GM19455 (cell line): ENCODE results near the gene DTX3.
"Not testable (repeated sequence)": the region's sequence is repeated elsewhere in the genome, so short reads cannot be mapped to it uniquely, and the experiment has no call there.

Experiments
- ATAC-seq: cut with Tn5 transposase; IDR thresholded peaks from one replicate; pipeline ENCODE4 v1.9.1; 2021; ENCODE audit not compliant: unreplicated experiment

Gene DTX3

DNA sequence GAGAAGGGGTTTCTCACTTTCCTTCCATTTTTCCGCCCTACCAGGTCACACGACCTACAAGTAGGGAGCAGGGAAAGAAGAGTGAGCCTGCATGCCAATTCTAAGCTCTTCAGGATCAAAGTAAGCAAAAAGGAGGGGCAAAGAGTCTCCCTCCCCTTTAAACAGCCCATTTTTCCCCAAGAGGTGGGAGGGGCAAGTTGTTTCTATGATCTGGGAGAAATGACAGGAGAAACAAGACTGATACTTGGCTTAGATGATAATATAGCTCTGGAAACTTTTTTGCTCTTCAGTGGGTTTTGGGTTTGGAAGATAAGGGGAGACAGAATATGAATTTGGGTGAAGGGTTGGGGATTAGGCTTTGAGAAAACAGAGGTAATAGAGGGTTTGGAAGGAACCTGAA is 1.8 kb downstream of the DTX3 start:
- ATAC-seq: no peak

DNA sequence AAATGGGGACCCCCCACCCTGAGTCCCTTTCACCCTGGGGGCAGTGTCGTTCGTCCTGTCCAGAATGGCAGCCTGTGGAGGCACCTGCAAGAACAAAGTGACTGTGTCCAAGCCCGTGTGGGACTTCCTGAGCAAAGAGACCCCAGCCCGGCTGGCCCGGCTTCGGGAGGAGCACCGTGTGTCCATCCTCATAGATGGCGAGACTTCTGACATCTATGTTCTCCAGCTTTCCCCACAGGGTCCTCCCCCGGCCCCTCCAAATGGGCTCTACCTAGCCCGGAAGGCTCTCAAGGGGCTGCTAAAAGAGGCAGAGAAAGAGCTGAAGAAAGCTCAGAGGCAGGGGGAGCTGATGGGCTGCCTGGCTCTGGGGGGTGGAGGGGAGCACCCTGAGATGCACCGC is 2.2 kb downstream of the DTX3 start:
- no peak for ATAC-seq

DNA sequence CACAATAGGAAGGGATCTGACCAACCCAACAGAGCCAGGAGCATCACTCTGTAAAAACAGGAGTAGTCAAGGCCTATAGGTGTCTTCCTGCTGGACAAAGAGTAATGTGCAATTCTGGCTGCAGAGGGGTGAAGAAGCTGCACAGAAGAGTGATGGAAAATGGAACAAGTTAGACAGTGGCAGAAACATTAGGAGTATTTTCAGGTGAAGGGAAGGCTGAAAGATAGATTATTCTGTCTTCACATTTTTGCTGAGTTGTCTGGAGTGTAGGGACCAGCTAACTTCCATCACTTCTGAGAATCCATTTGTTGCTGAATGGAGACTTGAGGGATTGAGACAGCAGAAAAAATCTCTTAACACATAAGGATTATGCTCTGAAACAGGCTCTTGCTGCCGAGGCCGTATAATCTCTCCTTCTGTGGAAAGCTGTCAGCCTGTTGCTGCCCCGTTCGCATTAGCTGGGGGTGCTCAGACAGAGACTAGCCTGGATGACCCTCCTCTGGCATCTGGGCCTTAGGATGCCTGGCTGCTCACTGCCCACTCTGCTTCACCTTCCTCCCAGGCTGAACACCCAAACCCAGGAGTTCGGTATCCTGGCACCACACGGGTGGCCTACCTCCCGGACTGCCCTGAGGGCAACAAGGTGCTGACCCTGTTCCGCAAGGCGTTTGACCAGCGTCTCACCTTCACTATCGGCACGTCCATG is 3.5 kb downstream of the DTX3 start:
- no peak for ATAC-seq

DNA sequence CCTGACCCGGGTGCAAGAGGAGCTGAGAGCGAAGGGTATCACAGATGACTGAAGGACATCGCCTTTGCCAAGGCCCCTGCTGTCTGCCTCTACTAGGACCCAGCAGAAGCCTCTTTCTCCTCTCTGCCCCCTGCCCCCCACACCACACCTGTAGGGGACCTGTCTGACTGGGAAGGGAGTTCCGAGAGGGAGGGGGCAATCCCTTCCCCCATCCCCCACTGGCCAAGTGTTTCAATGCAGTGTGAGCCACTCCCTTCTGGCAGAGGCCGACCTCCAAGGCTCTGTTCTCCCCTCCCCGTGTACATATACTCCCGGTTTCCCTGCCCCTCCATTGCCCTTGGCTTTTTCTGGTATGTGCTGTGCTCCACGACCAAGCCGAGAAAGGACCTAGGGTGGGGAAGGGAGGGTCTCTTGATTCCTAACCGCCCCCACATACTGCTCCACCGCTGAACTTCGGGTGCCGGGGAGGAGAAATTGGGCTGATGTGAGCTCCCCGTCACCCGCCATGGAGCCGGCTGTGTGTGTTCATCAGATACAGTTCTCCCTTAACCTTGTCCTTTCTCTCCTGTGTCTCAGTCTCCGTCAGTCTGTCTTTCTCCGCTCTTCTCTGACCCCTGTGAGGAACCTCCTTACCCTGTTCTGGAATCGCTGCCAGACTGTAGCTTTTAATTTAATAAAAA is 4.6 kb downstream of the DTX3 start:
- ATAC-seq: no peak

DNA sequence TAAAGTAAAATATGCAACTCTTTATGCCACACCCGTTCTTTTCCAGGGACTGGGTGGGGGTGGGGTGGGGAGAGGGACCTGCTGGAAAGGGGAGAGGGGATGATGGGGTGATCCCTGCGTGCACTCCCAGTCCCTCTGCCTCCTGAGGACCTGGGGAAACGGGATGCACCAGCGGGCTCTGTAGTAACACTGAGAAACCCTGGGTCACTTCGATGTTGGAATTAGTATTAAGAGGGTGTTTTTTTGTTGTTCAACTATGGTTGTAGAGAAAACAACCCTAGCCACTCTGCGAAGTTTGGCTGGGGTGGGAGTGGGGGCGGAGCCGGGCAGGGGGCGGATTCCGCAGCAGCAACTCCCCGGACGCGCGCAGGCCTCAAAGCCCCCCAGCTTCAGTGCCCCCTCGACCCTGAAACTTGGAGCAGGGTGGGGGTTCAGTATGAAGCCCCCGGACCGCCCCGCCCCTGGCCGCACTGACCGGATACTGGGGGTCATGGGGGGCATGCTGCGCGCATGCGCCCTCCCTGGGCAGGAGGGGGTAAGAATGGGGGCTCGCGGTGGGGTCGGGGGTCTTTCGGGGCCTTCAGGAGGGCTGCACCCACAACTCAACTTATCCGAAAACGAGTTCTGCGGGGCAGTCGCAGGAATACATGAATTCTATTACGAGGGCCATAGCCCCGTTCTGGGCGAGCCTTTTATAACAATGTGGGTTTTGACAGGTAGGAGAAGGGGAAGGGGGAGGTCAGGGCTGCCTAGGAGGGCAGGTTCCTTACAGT is 5.3 kb downstream of the DTX3 start:
- no peak for ATAC-seq

DNA sequence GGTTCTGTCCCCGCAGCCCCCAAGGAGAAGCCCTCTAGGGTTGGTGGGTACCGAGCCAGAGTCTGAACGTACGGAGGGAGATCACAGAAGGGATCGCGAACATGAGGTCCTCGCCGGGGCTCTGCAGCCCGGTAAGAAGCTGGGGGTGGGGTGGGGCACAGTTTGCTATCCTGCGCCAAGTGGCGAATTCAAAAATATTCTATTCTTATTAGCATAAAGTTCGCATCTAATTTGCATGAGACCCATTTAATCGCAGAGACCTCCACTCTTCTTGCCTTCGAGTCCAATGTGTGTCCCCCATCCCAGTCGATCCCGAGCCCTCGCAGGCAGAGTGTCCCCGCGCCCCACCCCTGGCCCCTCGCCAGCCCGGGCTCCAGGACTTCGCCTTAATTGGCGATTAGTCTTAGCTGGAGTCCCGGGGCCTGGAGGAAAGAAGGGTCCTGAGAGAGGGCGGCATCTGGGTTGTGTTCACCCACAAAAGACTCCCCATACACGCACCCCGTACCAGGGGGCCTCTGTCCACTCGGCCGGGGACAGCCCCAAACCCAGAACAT is 6.0 kb downstream of the DTX3 start:
- no peak for ATAC-seq

DNA sequence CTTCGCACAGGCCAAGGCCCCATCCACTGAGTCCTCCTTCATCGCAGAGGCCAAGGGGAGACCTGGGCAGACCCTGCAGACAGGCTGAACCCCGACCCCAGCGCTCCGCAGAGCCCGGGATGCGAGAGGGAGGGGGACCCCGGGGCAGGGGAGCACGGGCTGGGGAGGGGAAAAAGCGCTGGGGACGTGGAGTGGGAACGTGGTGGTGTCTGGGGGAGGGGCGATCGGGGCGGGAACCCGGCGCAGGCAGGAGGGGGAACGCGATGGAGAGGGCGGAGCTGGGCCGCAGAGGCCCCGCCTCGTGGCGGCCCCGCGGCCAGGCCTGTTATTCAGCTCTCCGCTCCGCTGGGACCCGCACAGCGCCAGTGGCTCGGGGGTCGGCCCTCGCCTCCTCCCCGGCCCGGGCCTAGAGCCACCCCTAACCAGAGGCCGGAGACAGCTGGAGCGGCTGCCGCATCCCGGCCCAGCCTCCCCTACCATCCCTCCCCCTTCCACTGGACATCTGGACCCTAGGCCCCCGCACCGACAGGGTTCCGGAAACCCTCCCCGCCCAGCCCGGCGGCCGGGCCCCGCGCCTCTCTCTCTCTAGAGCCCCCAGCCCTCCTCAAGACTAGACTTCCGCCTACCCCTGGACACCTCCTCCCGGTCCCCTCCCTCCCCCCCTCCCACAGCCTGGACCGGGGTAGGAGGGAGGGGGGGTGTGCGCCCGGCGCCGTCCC is 6.6 kb downstream of the DTX3 start, which contains the start of gene ARHGEF25:
Gene ARHGEF25 (plus strand): TSS at position 328 of the 719 bp plus-strand sequence. CDS start 460 bp downstream, outside the sequence.
- peak; percentile 53 for ATAC-seq

DNA sequence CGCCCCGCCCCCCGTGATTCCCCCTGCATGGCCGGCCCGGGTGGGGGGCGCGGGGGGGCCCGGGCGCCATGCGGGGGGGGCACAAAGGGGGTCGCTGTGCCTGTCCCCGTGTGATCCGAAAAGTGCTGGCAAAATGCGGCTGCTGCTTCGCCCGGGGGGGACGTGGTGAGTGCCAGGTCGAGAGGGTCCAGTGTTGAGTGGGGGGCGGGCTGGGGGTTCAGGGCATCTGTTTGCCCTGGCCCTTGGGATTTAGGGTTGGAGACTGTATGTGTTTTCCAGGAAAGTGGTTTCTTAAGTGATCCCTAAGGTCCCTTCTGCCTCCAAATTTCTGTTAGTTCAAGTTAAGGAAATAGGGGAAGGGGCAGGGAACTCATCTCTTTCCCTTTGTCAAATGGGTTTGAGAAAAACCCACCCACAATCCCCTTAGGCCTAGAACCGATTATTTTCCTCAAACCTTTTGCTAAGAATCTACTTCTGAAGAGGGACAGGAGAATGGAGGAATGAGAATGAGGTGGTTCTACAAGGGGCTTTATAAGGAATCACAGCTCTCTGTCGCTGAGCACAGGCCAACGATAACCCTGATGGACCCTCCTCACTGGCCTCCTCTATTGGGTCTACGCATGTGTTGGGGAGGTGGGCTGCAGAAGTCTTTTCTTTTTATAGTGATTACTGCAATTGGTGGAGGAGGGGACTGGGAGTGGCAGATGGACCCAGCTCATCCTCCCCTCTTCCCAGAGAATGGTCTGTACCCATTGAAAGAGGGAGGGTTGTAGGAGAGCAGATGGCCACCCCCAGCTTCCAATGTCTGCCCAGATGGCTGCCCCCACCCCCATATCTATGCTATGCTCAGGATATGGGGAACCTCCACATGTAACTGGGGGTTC is 7.4 kb downstream of the DTX3 start:
- ATAC-seq: no peak

DNA sequence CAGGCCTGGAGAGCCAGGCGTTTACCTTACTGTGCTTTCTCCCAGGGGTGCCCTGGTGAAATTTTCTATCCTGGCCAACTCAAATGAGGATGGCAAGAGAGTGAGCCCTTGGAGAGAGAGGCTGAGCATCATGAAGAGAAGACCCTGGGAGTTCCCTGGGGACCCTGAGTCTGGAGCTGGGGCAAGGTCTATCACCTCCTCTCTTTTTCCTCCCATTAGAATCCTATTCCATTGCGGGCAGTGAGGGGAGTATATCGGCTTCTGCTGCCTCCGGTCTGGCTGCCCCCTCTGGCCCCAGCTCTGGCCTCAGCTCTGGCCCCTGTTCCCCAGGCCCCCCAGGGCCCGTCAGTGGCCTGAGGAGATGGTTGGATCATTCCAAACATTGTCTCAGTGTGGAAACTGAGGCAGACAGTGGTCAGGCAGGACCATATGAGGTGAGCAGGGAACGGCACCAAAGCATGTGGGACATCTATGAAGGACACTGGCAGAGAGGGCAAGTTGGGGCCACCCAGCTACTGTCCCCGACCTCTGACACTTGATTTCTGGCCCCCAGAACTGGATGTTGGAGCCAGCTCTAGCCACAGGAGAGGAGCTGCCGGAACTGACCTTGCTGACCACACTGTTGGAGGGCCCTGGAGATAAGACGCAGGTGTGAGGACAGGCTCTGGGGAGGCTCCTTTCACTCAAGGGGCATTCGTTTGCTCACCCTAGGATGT is 8.2 kb downstream of the DTX3 start:
- ATAC-seq: no peak

DNA sequence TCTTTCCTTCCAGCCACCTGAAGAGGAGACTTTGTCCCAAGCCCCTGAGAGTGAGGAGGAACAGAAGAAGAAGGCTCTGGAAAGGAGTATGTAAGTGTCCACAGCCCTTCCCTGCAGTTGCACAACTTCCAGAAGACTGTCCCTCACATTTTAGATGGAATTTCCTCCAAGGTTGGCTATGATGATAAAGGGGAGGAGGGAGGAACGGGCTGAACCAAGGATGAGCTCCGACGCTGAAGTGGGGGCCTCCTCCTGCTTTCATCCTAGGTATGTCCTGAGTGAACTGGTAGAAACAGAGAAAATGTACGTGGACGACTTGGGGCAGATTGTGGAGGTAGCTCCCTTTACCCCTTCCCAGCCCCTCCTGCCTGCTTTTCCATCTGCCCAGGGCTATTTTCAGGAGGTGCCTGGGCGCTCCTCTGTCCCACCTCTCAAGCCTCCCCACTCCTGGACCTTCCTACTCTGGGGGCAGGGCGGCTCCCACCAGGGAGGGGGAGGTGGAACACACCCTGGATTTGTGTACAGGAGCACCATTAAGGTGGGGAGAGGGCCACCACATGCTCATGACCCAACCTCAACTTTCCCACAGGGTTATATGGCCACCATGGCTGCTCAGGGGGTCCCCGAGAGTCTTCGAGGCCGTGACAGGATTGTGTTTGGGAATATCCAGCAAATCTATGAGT is 8.9 kb downstream of the DTX3 start:
- no peak for ATAC-seq

DNA sequence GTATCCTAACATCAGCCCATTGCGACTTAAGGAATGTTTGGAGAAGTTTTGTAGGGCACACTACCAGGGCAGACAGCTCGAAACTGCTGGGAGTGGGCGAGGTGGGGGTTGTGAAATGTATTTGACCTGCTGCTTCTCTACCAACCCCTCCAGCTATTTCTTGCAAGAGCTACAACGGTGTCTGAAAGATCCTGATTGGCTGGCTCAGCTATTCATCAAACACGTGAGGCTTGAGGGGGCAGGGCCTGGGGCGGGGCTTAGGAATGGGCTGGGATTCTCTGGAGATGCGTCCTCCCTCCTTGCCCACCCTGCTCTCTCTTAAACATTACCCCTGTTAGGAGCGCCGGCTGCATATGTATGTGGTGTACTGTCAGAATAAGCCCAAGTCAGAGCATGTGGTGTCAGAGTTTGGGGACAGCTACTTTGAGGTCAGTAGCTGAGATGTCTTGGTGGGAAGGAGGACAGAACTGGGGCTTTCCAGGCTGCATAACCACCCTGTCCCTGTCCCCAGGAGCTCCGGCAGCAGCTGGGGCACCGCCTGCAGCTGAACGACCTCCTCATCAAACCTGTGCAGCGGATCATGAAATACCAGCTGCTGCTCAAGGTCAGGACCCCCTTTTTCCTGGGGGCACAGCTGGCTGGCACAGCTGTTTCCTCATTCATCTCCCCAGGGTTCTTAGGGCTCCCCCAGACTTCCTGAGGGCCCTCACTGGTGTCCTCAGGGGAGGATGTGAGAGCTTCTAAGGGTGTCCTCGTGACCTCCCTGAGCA is 9.7 kb downstream of the DTX3 start:
- ATAC-seq: peak; percentile 59

DNA sequence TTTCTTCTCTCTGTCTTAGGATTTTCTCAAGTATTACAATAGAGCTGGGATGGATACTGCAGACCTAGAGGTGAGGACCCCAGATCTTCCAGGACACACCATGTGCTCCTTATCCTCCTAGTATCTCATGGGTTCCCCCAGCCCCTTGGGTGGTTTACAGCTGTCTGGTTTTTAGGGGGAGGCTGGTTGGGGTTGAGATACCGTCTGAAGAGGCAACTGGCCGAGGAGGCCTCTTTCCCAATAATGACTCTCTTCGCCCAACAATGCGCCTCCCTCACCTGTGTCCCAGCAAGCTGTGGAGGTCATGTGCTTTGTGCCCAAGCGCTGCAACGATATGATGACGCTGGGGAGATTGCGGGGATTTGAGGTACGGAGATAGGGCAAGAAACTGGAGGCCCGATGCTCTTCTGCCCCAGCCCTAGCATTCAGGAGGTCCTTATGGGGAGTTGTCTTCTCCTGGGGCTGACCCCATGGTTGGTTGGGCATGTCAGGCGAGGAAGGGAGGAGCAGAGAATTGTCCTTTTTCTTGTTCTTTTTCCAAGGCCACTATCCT is 10.4 kb downstream of the DTX3 start:
- no peak for ATAC-seq

DNA sequence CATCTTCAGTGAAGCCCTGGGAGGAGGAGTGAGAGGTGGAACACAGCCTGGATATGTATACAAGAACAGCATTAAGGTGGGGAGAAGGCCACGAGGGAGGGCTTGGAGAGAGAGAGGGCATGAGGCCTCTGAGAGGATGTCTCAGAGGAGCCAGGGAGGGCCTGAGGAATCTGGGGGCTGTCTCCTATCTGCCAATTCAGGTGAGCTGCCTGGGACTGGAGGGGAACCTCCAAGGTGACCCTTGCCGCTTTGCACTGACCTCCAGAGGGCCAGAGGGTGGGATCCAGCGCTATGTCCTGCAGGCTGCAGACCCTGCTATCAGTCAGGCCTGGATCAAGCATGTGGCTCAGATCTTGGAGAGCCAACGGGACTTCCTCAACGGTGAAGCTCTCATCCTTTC is 11.0 kb downstream of the DTX3 start:
- ATAC-seq: no peak

DNA sequence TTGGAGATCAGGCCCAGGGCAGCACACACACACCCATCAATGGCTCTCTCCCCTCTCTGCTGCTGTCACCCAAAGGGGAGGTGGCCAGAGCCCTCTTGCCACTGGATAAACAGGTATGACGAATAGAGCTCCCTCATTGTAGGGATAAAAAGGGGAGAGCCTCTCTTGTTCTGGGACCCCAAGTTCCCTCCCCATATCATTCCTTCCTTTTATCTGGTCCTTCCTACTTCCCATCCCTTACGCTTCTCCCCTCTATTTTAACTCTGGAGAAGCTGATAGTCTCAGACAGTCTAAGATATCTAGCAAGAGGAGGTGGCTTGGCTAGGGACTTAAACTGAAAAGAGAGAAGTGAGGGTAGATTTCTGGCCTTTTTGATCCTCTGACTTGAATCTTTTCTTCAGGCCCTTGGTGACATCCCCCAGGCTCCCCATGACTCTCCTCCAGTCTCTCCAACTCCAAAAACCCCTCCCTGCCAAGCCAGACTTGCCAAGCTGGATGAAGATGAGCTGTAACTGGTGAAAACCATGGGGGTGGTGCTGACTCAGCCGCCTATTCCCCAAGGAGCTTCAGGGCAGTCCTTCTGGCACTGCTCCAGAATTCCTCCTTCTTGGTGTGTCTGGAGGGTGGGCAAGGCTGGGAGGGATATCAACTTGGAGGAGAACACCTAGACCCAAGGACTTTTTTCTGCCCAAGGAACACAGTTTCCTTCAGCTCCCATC is 11.9 kb downstream of the DTX3 start:
- no peak for ATAC-seq

DNA sequence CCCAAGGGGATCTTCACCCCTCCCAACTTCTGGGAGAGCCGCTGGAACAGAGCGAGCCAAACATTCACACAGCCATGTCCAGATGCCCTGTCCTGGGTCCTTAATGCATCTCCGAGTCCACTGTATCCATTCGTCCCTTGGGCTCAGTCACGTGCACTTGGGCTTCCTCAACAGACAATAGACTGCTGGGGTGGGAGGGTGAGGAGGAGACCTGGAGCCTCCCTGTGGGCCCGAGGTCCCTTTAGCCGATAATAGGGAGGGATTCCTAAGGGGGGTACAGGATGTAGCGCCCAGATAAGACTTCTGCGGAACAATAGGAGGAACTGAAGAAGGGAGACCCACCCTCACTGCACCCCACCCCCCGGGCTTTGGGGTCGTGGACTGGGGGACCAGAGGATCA is 13.3 kb downstream of the DTX3 start:
- ATAC-seq: no peak

DNA sequence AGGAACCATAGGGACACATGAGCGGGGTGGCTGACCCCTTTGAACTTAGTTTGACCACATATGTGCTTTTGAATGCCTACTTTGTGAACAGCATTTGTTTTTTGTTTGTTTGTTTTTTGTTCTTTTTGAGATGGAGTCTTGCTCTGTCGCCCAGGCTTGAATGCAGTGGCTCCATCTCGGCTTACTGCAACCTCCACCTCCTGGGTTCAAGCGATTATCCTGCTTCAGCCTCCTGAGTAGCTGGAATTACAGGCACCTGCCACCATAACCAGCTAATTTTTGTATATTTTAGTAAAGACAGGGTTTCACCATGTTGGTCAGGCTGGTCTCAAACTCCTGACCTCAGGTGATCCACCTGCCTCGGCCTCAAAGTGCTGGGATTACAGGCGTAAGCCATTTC is 13.8 kb downstream of the DTX3 start:
- ATAC-seq: not testable (repeated sequence)

DNA sequence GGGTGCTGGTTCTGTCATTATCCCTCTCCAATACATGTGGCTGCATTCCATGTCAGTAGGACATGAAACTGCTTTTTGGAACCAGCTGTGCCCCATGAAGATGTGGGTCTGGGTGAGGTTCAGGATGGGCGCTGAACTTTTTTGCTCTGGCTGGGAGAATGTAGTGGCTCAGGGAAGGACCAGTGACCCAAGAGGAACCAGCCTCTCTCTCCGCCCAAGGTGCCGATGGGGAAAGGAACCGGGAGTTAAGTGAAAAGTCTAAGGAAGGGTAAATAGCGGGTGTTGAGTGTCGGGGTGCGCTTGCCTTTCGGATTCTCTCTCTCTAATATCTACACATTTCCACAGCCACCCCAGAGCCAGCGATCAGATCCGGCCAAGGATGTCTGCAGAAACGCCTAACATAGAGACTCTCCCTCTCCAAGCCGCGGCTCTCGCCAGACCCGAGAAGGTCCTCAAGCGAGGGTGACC is 14.4 kb downstream of the DTX3 start:
- no peak for ATAC-seq
